ENCODE measurements around the gene AMDHD2.

Gene AMDHD2, protein sequence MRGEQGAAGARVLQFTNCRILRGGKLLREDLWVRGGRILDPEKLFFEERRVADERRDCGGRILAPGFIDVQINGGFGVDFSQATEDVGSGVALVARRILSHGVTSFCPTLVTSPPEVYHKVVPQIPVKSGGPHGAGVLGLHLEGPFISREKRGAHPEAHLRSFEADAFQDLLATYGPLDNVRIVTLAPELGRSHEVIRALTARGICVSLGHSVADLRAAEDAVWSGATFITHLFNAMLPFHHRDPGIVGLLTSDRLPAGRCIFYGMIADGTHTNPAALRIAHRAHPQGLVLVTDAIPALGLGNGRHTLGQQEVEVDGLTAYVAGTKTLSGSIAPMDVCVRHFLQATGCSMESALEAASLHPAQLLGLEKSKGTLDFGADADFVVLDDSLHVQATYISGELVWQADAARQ

DNA sequence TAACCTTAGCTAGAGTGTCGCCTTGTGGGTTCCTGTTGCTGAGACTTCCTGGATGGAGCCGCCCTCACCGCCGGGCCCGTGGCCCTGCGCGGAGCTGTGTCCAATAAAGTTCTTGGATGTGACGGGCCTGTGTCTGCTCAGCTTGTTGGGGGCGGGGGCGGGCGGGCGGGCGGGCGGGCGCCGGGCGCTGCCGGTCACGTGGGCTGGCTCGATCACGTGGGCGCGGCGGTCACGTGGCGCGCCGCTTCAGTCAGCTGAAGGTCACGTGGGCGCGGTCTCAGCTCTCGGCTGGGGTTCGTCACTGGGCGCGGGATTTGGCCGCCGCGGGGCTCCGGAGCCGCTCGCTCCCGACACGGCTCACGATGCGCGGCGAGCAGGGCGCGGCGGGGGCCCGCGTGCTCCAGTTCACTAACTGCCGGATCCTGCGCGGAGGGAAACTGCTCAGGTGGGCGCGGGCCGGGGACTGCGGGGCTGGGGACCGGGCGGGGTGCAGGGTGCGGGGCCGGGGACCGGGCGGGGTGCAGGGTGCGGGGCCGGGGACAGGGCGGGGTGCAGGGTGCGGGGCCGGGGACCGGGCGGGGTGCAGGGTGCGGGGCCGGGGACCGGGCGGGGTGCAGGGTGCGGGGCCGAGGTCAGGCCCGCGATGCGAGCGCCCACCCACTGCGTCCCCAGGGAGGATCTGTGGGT is at the start of gene AMDHD2:
Gene AMDHD2, plus strand, starts transcription at position 275 of the 687 bp plus-strand sequence. Its CDS starts 88 bp downstream, at position 363.
- Histone ChIP-seq H3K4me3 (ENCODE audit: low read depth in 1 of 2, low read length in 2 of 2) (peak within 1 kb of the TSS; percentile 46 to 77), H3K4me1 (ENCODE audit: control insufficient read depth in 1 of 2, insufficient read depth in 2 of 2, low read length in 2 of 2) (peaks cover 30 to 55% of the 10 kb centered on the region in 2 donors), H3K27ac (ENCODE audit: low read length) (peak within 1 kb of the TSS; percentile 23), H3K9me3 (ENCODE audit: control insufficient read depth in 1 of 2, low read length in 2 of 2) (no peaks in the 10 kb centered on the region), H3K36me3 (ENCODE audit: control insufficient read depth in 1 of 2, insufficient read depth in 2 of 2, low read length in 2 of 2) (peaks cover 0 to 19% of the 10 kb centered on the region in 2 donors), H3K27me3 (ENCODE audit: low read depth, low read length) (no peaks in the 10 kb centered on the region)

GRCh38 chr16:2470603-2471015 is 49.6 kb upstream of the AMDHD2 start:
- peaks cover 0 to 48% of the 10 kb centered on the region in 2 donors for H3K4me1 ChIP-seq (ENCODE audit: control insufficient read depth in 1 of 2, insufficient read depth in 2 of 2, low read length in 2 of 2)
- H3K27me3 ChIP-seq (ENCODE audit: low read depth, low read length), result peaks cover 28% of the 10 kb centered on the region
- H3K9me3 ChIP-seq (ENCODE audit: control insufficient read depth in 1 of 2, low read length in 2 of 2), result no peaks in the 10 kb centered on the region
- no peak overlapping the region for H3K27ac ChIP-seq (ENCODE audit: low read length)
- H3K36me3 ChIP-seq (ENCODE audit: control insufficient read depth in 1 of 2, insufficient read depth in 2 of 2, low read length in 2 of 2), result no peaks in the 10 kb centered on the region
- H3K4me3 ChIP-seq (ENCODE audit: low read depth in 1 of 2, low read length in 2 of 2), result peak overlapping the region in 1 of 2 donors; percentile 41

- no peaks in the 10 kb centered on the region for H3K36me3 ChIP-seq (ENCODE audit: control insufficient read depth in 1 of 2, insufficient read depth in 2 of 2, low read length in 2 of 2)
- no peaks in the 10 kb centered on the region for H3K9me3 ChIP-seq (ENCODE audit: control insufficient read depth in 1 of 2, low read length in 2 of 2)
- H3K27ac ChIP-seq (ENCODE audit: low read length), result no peak within 1 kb of the TSS
- peaks cover 28% of the 10 kb centered on the region for H3K27me3 ChIP-seq (ENCODE audit: low read depth, low read length)
- peaks cover 3 to 53% of the 10 kb centered on the region in 2 donors for H3K4me1 ChIP-seq (ENCODE audit: control insufficient read depth in 1 of 2, insufficient read depth in 2 of 2, low read length in 2 of 2)
- peak within 1 kb of the TSS in 1 of 2 donors; percentile 41 for H3K4me3 ChIP-seq (ENCODE audit: low read depth in 1 of 2, low read length in 2 of 2)
Measured at GRCh38 chr16:2471016-2471652, 49.0 kb upstream of the AMDHD2 start, which contains the start of gene NTN3. TSS of gene NTN3 (plus strand) at chr16:2471297. CDS start at chr16:2471702, 405 bp downstream.

- Histone ChIP-seq H3K36me3 (ENCODE audit: control insufficient read depth in 1 of 2, insufficient read depth in 2 of 2, low read length in 2 of 2) (no peaks in the 10 kb centered on the region), H3K9me3 (ENCODE audit: control insufficient read depth in 1 of 2, low read length in 2 of 2) (no peaks in the 10 kb centered on the region), H3K4me1 (ENCODE audit: control insufficient read depth in 1 of 2, insufficient read depth in 2 of 2, low read length in 2 of 2) (peaks cover 3 to 55% of the 10 kb centered on the region in 2 donors), H3K27me3 (ENCODE audit: low read depth, low read length) (peaks cover 28% of the 10 kb centered on the region), H3K4me3 (ENCODE audit: low read depth in 1 of 2, low read length in 2 of 2) (peak overlapping the region in 1 of 2 donors; percentile 41), H3K27ac (ENCODE audit: low read length) (no peak overlapping the region)
Measured at GRCh38 chr16:2471653-2472487, 48.3 kb upstream of the AMDHD2 start.

DNA sequence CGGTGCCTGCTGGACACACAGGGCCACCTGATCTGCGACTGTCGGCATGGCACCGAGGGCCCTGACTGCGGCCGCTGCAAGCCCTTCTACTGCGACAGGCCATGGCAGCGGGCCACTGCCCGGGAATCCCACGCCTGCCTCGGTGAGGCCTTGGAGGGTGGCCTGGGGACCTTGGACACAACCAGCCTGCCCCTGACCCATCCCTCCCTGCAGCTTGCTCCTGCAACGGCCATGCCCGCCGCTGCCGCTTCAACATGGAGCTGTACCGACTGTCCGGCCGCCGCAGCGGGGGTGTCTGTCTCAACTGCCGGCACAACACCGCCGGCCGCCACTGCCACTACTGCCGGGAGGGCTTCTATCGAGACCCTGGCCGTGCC is 47.7 kb upstream of the AMDHD2 start:
- peaks cover 3 to 55% of the 10 kb centered on the region in 2 donors for H3K4me1 ChIP-seq (ENCODE audit: control insufficient read depth in 1 of 2, insufficient read depth in 2 of 2, low read length in 2 of 2)
- no peak overlapping the region for H3K27ac ChIP-seq (ENCODE audit: low read length)
- H3K36me3 ChIP-seq (ENCODE audit: control insufficient read depth in 1 of 2, insufficient read depth in 2 of 2, low read length in 2 of 2), result no peaks in the 10 kb centered on the region
- H3K9me3 ChIP-seq (ENCODE audit: control insufficient read depth in 1 of 2, low read length in 2 of 2), result no peaks in the 10 kb centered on the region
- no peak overlapping the region for H3K4me3 ChIP-seq (ENCODE audit: low read depth in 1 of 2, low read length in 2 of 2)
- H3K27me3 ChIP-seq (ENCODE audit: low read depth, low read length), result peaks cover 28% of the 10 kb centered on the region

- Histone ChIP-seq H3K27me3 (ENCODE audit: low read depth, low read length) (peaks cover 28% of the 10 kb centered on the region), H3K4me3 (ENCODE audit: low read depth in 1 of 2, low read length in 2 of 2) (no peak overlapping the region), H3K4me1 (ENCODE audit: control insufficient read depth in 1 of 2, insufficient read depth in 2 of 2, low read length in 2 of 2) (peaks cover 3 to 52% of the 10 kb centered on the region in 2 donors)
Measured at GRCh38 chr16:2472885-2473445, 47.2 kb upstream of the AMDHD2 start.

GRCh38 chr16:2473446-2473926 is 46.7 kb upstream of the AMDHD2 start:
- Histone ChIP-seq H3K4me1 (ENCODE audit: control insufficient read depth in 1 of 2, insufficient read depth in 2 of 2, low read length in 2 of 2) (peaks cover 3 to 47% of the 10 kb centered on the region in 2 donors), H3K9me3 (ENCODE audit: control insufficient read depth in 1 of 2, low read length in 2 of 2) (no peaks in the 10 kb centered on the region), H3K36me3 (ENCODE audit: control insufficient read depth in 1 of 2, insufficient read depth in 2 of 2, low read length in 2 of 2) (no peaks in the 10 kb centered on the region), H3K27ac (ENCODE audit: low read length) (no peak overlapping the region), H3K27me3 (ENCODE audit: low read depth, low read length) (peaks cover 28% of the 10 kb centered on the region), H3K4me3 (ENCODE audit: low read depth in 1 of 2, low read length in 2 of 2) (peak overlapping the region in 1 of 2 donors; percentile 39)

More at GRCh38 chr16:2472885-2473445, 47.2 kb upstream of the AMDHD2 start:
- Histone ChIP-seq H3K36me3 (ENCODE audit: control insufficient read depth in 1 of 2, insufficient read depth in 2 of 2, low read length in 2 of 2) (no peaks in the 10 kb centered on the region), H3K27ac (ENCODE audit: low read length) (no peak overlapping the region), H3K9me3 (ENCODE audit: control insufficient read depth in 1 of 2, low read length in 2 of 2) (no peaks in the 10 kb centered on the region)

DNA sequence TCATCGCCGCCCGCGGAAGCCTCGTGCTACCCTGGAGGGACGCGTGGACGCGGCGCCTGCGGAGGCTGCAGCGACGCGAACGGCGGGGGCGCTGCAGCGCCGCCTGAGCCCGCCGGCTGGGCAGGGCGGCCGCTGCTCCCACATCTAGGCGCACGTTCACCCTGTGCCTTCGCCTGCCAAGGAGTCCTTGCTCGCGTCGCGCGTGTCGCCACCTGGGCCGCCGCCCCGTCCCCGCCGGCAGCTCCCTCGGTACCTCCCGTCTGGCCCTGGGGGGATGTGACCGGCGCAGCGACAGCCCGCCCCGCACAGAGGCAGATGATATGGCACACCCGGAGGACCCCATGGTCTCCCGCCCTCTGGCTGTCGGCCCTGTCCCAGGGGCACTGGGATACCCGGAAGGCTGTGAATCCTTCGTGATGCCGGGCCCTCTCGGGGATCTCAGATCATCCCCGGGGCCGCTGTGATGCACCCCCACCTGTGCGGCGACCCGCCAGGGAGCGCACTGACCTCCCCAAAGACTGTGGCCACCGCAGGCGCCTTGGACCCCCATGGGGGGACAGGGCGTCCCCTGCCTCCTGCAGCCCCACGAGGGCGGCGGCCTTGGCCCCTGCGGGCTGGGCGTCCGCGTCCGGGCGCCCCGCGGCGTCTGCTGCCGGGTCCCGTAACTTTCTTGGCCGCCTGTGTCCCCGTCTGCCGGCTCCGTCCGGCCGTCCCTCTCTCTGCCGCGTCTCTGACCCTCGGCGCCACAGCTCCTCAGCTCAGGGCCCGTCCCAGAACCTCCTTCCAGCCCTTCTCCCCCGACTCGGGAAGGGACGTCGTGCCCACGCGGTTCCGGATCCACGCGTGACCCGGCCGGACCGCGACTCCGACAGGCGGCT is 45.9 kb upstream of the AMDHD2 start:
- Histone ChIP-seq H3K27me3 (ENCODE audit: low read depth, low read length) (peaks cover 24% of the 10 kb centered on the region), H3K4me1 (ENCODE audit: control insufficient read depth in 1 of 2, insufficient read depth in 2 of 2, low read length in 2 of 2) (peaks cover 3 to 39% of the 10 kb centered on the region in 2 donors), H3K4me3 (ENCODE audit: low read depth in 1 of 2, low read length in 2 of 2) (peak overlapping the region; percentile 50 to 77), H3K9me3 (ENCODE audit: control insufficient read depth in 1 of 2, low read length in 2 of 2) (no peaks in the 10 kb centered on the region), H3K36me3 (ENCODE audit: control insufficient read depth in 1 of 2, insufficient read depth in 2 of 2, low read length in 2 of 2) (no peaks in the 10 kb centered on the region), H3K27ac (ENCODE audit: low read length) (no peak overlapping the region)

- Histone ChIP-seq H3K9me3 (ENCODE audit: control insufficient read depth in 1 of 2, low read length in 2 of 2) (no peaks in the 10 kb centered on the region), H3K4me3 (ENCODE audit: low read depth in 1 of 2, low read length in 2 of 2) (peak within 1 kb of the TSS; percentile 50 to 77), H3K27me3 (ENCODE audit: low read depth, low read length) (peaks cover 17% of the 10 kb centered on the region), H3K27ac (ENCODE audit: low read length) (no peak within 1 kb of the TSS), H3K4me1 (ENCODE audit: control insufficient read depth in 1 of 2, insufficient read depth in 2 of 2, low read length in 2 of 2) (peaks cover 3 to 38% of the 10 kb centered on the region in 2 donors), H3K36me3 (ENCODE audit: control insufficient read depth in 1 of 2, insufficient read depth in 2 of 2, low read length in 2 of 2) (no peaks in the 10 kb centered on the region)
Measured at GRCh38 chr16:2474877-2475412, 45.2 kb upstream of the AMDHD2 start, which contains the start of gene TBC1D24. TSS of gene TBC1D24 (plus strand) at chr16:2475127. CDS start at chr16:2496149, 21,022 bp downstream.
